Bladder microvascular endothelial cell (primary cell): Measurements from ENCODE around the gene TBC1D22B. TPM values are rescaled to one million over a fixed set of nuclear protein-coding genes. Genes with fewer than 3 reads are reported as not detected.

Source experiments
- total RNA-seq: library from RNA; depleted of rRNA; stranded (reverse); fragments of >200 nt; gene quantifications from 2 replicates; pipeline ENCODE4 v1.2.3, GENCODE V29; 2014

TBC1D22B gene
- total RNA-seq = 5.3 and 10.8 TPM in 2 replicates

GRCh38 chr6:37257634-37258404, at the start of gene TBC1D22B, which contains the start of gene TMEM217:
Gene TBC1D22B (plus strand): TSS chr6:37257772. CDS start chr6:37257918, 146 bp downstream.
Gene TMEM217 (minus strand): TSS chr6:37258144. CDS start chr6:37219030, 39,114 bp downstream.

GRCh38 chr6:37353761-37354525, 96.4 kb downstream of the TBC1D22B start, which contains the start of gene RNF8:
Gene RNF8 (plus strand): TSS chr6:37353983. CDS start chr6:37354165, 182 bp downstream.

Other genes starting within 250 kb of the TBC1D22B start
- 1.1 and 3.1 TPM in 2 replicates for gene PIM1, start 87.6 kb upstream of the TBC1D22B start, total RNA-seq
- gene TMEM217, start 372 bp downstream of the TBC1D22B start, total RNA-seq = 6.8 and 28.6 TPM in 2 replicates
- 19.8 and 39.5 TPM in 2 replicates for gene RNF8, start 96.2 kb downstream of the TBC1D22B start, total RNA-seq
- 23.6 and 40.6 TPM in 2 replicates for gene CMTR1, start 175.4 kb downstream of the TBC1D22B start, total RNA-seq
- 17.4 and 26.4 TPM in 2 replicates for gene CCDC167, start 242.1 kb downstream of the TBC1D22B start, total RNA-seq